OCI-LY1 (cell line): Measurements from ENCODE around the gene NPR1.

Source experiments
- CTCF ChIP-seq: fragments of 200-600 bp; sonication (generic), shearing (Covaris generic); IDR thresholded peaks from 2 replicates; pipeline ENCODE4 v1.5.1; 2017; ENCODE audit warnings: mild to moderate bottlenecking, antibody characterized with exemption, low read length, moderate library complexity, mixed read lengths
- EZH2 ChIP-seq: fragments of 200-600 bp; sonication (generic), shearing (Covaris generic); IDR thresholded peaks from 2 replicates; pipeline ENCODE4 v1.8.0; 2017; ENCODE audit warnings: borderline replicate concordance, mixed run types, mild to moderate bottlenecking, antibody characterized with exemption, low read length, moderate library complexity, mixed read lengths

GRCh38 chr1:153633754-153634665, 44.5 kb upstream of the NPR1 start, which contains the start of gene CHTOP:
- no peak for TF ChIP-seq CTCF
- no peak for TF ChIP-seq EZH2
